ENCODE results near the gene MCTP2.

- TF ChIP-seq CTCF (IDR thresholded peaks at IDR 0.05), result no peak
- no peak for TF ChIP-seq POLR2AphosphoS5 (IDR thresholded peaks at IDR 0.05)
- no peak for TF ChIP-seq EP300 (IDR thresholded peaks at IDR 0.05)
- TF ChIP-seq POLR2A (IDR thresholded peaks at IDR 0.05), result no peak
These were observed 44.5 kb upstream of the MCTP2 start for GRCh38 chr15:94186770-94187331.
